GM21526 (cell line): ENCODE measurements around the gene SCNM1.
A peak's percentile ranks its signal among the peaks of the same experiment; 100 is the strongest.
"Not testable (repeated sequence)": the region's sequence is repeated elsewhere in the genome, so short reads cannot be mapped to it uniquely, and the experiment has no call there.

Experiments used
- ATAC-seq: cut with Tn5 transposase; IDR thresholded peaks from one replicate; pipeline ENCODE4 v1.9.1; 2021; ENCODE audit warnings: moderate library complexity; ENCODE audit not compliant: unreplicated experiment, low FRiP score

SCNM1 gene

DNA sequence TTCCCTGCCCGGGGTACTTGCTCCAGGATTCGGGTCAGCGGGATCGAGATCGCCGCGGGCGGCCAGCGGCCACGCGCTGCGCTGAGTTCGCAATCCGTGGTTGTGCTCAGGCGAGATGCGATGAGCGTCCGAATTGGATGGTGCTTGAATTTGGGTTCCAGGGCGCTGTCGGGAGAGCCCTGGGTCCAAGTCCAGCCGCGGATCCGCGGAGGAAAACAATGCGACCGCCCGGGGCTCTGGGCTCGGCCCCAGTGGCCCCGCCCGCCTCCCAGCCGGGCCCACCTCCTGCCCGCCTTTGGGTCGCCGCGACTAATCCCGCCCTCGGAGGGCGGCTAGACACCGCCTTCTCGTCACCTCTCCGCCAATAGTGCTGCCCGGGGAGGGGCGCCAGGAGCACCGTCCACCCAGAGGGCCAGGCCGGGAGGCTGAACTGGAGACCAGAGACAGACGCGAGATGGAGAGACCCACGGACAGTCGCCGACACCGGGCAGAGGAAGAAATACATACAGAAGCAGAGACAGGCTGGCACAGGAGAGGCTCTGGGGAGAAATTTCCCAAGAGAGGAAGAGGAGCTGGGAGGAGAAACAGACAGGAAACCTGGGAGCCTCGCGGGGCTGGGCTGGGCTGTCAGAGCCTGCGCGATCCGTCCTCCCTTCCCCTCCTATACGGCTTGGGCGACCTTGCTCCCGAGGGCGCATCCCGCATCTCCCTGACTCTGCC lies 19.4 kb upstream of the SCNM1 start, which contains the start of gene SEMA6C:
TSS of gene SEMA6C (minus strand) at position 220 of the 720 bp plus-strand sequence. CDS start 4,010 bp downstream, outside the sequence.
- peak; percentile 89 for ATAC-seq

DNA sequence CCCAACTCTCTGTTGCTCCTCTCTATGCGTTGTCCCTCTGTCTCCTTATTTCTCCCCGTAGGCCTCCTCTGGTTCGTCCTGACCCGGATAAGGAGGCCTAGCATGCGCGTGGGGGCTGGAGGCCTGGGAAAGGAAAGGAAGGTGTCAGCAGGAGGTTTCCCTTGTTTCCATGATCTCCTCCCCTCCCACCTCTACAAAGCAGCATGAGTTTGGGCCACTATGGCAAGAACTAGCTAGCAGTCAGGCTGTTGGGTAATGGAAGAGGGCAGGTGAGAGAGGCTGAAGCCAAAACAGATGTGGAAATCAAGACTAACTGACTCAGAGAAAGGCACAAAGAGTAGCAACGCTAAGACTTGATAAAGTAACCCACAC lies 18.8 kb upstream of the SCNM1 start:
- ATAC-seq, result no peak

DNA sequence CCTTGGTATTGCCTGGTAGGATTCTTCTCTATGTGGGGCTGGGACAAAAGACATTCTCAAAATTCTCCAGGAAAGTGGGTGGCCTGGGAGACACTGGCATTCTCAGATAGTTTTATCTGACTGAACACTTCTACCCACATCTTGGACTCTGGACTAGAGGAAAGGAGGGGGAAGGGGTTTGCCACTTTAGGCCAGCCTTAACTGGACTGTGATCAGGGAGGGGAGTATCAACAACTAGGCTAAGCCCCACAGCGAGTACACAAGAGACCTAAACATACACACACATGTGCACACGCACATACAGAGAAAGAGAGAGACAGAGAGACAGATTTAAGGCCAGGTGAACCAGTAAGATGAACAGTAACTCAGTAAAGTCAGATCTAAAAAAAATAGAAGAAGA lies 18.3 kb upstream of the SCNM1 start:
- no peak for ATAC-seq

DNA sequence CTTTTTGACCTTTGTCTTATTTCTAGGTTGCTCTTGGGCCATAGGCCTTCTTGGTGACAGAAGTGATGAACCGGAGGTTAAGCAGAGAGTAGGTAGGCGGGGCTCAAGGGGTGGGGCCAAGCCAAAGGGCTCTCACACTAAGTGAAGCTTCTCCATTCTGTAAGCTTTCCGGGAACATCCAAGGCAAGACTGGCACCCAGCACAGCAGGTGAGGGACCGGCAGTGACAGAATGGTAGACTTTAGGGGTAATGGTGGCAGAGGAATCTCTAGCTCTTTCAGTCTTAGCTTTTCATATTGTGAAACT lies 9.5 kb upstream of the SCNM1 start, which contains the start of gene TNFAIP8L2:
TSS of gene TNFAIP8L2 (plus strand) at position 135 of the 305 bp plus-strand sequence. CDS start 2,049 bp downstream, outside the sequence.
- no peak for ATAC-seq

DNA sequence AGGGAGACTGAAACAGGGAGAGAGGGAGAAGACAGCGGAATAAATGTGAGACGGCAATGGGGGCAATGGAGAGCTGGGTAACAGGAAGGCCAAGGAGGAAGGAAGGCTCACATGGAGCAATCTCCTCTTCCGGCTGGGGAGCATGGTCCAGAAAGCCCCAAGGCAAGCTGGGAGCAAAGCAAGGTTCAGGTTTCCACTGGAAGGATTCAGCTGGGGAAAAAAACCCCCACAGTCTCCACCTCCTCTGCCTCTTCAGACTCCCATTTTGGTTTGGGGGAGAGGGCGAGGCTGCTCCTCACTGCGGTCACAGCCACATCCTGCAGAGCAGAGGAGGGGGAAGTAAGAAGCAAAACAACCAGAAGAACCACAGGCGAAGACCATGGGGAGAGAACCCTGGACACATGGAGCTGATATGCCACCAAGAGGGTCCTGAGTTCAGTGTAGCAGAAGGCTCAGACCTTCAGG lies 8.8 kb upstream of the SCNM1 start:
- ATAC-seq, result no peak

DNA sequence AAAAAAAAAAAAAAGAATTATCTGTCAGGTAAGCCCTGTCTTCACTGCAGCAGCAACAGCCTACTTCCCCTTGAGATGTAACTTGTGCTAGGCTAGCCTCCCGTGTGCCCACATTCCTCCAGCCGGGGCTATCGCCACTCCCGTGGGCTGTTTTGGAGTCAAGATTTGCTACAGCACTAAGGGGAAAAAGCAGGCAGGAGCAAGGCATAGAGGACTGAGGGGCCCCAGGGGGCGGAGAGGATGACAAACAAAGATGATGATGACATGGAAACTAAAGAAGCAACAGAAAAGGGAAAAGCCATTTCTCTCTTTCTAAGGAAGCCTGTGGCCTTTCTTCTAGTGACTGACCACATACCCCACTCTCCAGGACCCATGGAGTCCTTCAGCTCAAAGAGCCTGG lies 7.6 kb upstream of the SCNM1 start:
- ATAC-seq, result no peak

DNA sequence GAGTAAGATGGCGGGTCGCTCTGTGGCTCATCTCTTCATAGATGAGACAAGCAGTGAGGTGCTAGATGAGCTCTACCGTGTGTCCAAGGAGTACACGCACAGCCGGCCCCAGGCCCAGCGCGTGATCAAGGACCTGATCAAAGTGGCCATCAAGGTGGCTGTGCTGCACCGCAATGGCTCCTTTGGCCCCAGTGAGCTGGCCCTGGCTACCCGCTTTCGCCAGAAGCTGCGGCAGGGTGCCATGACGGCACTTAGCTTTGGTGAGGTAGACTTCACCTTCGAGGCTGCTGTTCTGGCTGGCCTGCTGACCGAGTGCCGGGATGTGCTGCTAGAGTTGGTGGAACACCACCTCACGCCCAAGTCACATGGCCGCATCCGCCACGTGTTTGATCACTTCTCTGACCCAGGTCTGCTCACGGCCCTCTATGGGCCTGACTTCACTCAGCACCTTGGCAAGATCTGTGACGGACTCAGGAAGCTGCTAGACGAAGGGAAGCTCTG lies 7.1 kb upstream of the SCNM1 start:
- no peak for ATAC-seq

DNA sequence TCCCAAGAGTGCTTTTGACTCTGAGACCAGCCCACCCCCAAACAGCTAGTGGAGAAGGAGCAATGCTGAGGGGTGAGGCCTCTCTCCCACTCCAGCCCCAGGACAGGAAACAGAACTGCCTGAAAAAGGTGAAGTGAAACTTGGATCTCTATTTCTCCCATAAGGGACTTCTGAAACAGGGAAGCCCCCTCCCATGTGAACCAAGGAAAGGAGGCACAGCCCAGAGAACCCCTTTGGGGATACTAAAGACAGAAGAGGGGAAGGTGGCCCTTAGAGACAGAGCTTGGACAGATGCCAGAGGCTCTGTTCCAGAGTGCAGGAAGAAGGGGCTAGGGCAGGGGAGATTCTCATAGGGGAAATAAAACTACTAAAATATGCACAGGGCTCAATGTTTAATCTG lies 6.6 kb upstream of the SCNM1 start:
- ATAC-seq, result no peak

DNA sequence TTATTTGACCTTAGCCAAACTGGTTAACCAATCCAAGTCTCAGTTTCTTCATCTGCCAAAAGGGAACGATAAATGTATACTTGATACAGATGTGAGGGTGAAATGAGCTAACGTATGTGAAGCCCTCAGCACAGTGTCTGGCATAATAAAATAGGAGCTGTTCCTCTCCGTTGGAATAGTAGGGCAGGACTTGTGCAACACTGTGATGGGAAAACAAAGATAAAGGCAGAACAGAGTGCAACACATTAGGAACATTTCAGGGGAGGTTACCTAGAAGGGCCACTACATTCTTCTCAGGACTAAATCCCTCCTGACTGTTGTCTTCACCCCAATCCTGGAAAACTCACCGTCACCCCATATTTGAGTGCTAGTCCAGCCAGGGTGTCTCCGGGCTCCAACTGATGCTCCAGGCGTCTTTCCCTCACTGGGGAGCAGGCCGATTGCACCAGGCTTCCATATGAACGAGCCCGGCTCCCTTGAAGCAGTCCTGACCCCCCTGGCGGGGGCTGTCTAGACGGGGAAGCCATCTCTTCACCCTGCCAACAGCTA lies 1.1 kb upstream of the SCNM1 start:
- no peak for ATAC-seq

DNA sequence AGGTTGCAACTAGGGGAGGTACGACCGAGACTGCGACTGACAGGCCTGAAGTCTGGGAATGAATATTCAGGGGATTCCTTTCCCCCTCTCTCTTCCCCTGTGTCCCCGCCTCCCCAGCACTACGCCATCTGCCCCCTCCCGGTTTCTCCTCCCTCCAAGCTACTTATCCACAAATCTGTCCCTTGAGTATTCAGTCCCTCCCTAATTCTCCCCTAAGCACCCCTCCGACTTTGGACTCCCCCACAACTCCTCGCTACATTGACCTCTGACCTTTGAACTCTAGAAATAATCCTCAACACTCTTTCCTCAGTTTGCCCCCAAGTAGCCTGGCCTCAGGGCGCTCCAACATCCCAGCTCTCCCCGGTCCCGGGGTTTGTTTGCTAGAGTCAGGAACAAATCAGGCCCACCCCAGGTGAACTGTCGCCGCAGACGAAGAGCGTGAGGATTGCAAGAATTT lies 635 bp upstream of the SCNM1 start:
- no peak for ATAC-seq

DNA sequence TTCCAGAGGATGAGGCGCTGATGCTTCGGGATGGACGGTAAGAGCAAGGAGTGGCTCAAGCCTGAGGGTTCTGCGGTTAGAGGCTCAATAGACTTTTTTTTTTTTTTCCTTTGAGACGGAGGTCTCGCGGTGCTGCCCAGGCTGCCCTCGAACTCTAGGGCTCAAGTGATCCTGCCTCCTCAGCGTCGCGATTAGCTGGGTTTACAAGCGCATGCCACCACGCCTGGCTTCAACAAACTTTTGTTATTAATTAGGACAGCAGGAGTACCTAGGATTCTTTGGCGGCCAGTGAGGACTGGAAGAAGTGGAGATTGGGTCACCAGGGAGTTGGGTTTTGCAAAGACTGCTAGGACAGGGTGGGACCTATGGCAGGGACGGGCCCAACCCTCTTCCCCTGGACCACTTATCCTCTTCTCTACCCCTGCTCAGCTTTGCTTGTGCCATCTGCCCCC lies 587 bp downstream of the SCNM1 start:
- ATAC-seq, result no peak

DNA sequence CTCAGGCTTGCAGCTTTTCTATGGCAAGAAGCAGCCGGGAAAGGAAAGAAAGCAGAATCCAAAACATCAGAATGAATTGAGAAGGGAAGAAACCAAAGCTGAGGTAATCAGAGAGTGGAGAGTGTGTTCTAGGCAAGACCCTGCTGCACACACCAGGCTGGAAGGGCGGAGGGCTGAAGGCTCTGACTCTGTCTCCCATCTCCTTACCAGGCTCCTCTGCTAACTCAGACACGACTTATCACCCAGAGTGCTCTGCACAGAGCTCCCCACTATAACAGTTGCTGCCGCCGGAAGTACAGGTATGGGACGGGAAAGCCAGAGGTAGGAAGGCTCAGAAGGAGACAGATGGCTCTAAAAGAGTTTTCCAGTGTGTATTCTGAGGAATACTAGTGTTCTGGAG lies 1.2 kb downstream of the SCNM1 start:
- ATAC-seq, result no peak

DNA sequence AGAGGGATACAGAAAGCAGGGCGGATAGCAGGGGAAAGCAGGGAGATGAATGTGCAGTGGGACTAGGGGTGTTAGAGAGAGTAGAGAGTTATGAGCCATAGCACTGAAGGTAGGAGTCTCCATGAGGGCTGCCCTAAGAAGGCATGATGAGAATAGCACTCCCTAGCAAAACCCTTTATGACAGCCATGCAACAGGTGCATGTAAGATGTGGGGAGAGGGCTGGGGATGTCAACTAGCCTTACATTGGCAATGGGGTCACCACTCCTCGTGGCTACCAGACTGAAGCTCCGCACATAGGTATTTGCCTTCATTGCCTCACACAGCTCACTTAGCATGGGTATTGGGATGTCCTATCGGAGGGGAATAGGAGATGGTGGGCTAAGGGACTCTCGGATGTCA lies 5.2 kb downstream of the SCNM1 start:
- ATAC-seq, result no peak

DNA sequence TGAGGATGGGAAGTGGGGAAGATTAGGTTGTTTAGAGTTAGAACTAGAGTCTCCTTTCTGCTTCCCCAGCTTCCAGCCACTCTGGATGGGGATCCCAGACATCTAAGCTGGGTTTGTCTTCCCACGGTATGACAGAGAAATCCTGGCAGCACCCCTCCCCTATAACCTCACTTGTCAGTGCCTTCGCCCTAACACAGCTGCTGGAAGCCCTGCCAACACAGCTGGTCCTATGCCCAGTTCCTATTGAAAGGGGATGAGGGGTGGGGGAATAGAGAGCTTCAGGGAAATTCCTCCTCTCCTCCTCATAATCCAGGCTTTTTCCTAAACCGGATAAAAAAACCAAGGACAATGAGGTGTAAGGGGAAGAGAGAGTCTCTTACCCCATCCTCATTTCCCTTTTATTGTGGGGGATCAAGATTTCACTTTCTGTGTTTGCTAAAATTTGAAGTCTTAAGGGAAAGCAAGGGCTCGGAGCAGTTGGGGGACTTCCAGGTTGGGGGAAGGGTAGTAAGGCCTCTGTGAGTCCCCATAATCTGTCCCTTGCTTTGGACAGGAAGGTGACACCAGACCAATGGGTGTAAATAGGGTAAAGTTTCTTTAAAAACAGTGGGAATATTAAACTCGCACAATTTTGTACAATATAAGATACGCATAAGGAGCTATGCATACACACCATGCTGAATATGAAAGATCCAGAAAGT lies 9.2 kb downstream of the SCNM1 start:
- no peak for ATAC-seq

DNA sequence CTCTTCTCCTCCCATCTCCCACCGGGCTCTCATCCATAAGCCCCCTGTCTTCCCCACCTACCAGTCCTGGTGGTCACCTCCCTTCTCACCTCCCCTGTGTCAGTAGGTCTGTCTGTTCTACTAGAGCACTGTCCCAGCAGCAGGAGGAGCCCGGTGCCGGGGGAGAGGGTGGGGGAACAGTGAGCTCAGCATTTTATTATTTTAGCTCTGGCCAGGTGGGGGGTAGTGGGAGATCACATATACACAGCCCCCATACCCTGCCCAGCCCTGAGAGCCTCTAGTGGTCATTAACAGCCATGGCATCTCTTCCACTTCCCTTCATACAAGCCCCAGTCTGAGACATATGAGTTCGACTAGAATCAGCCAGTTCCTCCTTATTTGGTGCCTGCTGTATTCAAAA lies 9.9 kb downstream of the SCNM1 start, which contains the start of gene TMOD4:
TSS of gene TMOD4 (minus strand) at position 119 of the 400 bp plus-strand sequence. CDS start 1,106 bp downstream, outside the sequence.
- ATAC-seq, result no peak

DNA sequence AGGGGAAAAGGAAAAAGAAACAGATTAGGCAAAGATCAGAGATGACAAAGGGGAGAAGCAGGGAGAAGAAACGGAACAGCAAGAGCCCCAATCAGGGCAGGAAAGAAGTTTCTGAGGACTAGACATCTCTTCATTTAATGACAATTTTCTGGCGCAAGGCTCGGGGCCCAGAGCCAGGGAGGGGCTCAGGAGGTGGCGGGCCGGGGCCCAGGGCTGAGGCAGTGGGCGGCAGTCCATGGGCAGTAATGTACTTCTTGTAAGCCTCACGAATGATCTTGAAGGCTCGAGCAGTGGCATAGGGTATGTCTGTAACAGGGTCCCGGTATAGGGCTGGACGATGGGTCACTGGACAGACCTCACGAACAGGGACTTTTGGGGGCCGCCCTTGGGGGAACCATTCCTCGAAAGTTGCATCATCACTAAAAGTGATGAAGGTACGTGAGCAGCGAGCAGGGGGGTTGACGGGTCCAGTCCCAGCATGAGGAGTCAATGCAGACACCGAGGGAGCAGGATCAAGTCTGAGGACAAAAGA lies 10.6 kb downstream of the SCNM1 start:
- ATAC-seq, result no peak

DNA sequence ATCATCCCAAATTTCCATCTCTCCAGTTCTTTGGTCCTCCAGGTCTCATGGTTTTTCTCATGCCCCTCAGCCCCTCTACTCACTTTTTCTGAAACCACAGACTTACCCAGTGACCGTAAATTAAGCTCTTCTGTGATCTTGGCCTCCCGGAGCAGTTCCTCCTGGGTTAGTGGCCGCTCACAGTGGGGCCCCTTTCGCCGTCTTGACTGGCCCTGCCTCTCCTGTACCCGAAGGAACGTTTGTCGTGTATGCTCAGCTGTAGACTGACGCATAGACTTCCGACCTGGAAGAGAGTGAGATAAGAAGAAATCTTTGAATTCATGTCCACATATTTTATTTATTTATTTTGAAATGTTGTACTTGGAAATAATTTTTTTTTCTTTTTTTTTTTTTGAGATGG lies 18.3 kb downstream of the SCNM1 start:
- no peak for ATAC-seq

DNA sequence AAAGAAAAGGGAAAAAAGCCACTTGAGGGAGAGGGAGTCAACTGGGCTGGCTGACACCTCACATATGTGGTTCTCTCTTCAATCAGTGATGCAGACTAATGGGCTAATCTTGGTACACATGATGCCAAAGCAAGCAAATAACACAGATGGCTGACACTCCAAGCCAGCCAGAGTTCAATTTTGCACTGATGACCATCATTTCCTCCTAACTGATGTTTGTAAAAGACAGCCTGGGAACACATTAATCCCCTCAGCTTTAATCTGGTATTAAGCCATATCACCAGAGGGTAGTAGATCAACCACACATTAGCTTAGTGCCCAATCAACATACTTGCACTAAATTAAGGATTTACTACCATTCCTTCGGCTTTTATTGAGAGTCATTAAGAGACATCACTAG lies 21.3 kb downstream of the SCNM1 start:
- no peak for ATAC-seq

DNA sequence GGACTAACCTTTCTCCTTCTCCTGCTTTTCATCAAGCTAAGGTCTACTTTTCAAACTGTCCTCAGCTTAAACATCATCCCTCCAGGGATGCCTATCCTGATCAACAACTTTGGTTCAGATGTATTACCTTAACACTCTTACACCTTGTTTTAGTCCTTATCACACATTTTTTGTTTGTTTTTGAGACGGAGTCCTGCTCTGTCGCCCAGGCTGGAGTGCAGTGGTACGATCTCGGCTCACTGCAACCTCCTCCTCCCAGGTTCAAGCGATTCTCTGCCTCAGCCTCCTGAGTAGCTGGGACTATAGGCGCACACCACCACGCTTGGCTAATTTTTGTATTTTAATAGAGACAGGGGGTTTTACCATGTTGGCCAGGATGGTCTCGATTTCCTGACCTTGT lies 22.7 kb downstream of the SCNM1 start:
- ATAC-seq, result not testable (repeated sequence)

DNA sequence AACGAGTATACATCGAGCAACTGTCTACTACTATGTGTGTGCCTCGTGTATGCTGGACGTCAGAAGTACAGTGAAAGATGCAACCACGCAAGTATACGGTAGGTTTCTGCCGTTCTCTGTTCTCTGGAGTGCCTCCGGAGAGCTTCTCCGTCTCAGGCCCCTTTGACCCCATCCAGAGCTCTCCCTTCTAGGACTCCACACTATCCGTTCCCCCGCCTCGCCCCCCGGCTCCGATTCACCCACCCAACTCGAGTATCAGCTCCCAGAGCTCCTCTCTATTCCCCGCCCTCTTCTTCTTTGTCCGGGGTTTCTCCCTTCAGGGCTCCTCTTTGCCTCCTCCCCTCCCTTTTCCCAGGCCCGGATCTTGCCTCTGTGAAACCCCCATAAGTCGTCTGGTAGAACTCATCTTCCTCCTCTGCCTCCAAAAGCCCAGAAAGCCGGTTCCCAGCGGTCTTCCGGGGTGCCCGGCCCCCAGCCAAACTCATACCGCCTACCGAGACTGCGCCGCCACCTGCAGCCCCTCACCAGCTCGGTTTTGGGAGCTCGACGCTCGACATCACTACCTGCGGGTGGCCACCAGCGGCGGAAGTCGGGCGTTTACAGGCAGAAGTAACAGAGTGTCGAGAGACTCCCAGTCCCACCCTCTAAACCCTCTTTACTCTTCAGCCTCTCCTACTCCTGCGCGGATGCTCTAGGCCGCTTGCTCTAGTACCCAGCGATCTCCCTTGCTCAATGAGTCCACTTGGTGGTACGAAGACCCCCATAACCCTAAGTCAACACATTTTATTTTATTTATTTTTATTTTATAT lies 23.9 kb downstream of the SCNM1 start, which contains the start of gene VPS72:
TSS of gene VPS72 (minus strand) at position 561 of the 809 bp plus-strand sequence. CDS start at position 485, 76 bp downstream.
- ATAC-seq, result peak; percentile 79
